DOHH2 (cell line): ENCODE results near the gene UBAP2L.

Source experiments
- EZH2phosphoT487 ChIP-seq: fragments of 200-600 bp; sonication (generic); IDR thresholded peaks from 2 replicates; pipeline ENCODE4 v1.6.1; 2017; ENCODE audit warnings: borderline replicate concordance, mild to moderate bottlenecking, antibody characterized with exemption, low read length, moderate library complexity, mixed read lengths
- TF ChIP-seq, protein P1 (sequence below): fragments of 200-600 bp; sonication (generic); IDR thresholded peaks from one replicate; pipeline ENCODE4 v1.5.1; 2014; ENCODE audit warnings: antibody characterized with exemption, mild to moderate bottlenecking, low read depth, low read length; ENCODE audit not compliant: poor library complexity, severe bottlenecking

DNA sequence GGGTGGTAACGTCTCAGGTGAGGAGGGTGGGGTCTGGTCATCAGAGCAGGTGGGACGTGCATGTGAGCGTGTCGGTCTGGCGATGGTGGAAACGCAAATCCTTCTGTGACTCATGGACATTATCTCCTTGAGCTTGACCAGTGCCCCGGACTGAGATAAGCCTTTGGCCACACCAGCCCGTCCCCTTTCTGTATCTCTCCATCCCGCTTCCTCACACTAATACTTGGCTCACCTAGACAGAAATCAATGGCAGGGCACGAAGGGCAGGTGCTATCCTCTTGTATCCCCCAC lies 92.3 kb downstream of the UBAP2L start:
- TF ChIP-seq, protein P1, sequence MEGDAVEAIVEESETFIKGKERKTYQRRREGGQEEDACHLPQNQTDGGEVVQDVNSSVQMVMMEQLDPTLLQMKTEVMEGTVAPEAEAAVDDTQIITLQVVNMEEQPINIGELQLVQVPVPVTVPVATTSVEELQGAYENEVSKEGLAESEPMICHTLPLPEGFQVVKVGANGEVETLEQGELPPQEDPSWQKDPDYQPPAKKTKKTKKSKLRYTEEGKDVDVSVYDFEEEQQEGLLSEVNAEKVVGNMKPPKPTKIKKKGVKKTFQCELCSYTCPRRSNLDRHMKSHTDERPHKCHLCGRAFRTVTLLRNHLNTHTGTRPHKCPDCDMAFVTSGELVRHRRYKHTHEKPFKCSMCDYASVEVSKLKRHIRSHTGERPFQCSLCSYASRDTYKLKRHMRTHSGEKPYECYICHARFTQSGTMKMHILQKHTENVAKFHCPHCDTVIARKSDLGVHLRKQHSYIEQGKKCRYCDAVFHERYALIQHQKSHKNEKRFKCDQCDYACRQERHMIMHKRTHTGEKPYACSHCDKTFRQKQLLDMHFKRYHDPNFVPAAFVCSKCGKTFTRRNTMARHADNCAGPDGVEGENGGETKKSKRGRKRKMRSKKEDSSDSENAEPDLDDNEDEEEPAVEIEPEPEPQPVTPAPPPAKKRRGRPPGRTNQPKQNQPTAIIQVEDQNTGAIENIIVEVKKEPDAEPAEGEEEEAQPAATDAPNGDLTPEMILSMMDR, result no peak
- TF ChIP-seq EZH2phosphoT487, result no peak
